ENCODE data around the gene BPGM.

GRCh38 chr7:134654104-134654775 is 7.6 kb downstream of the BPGM start:
- TF ChIP-seq POLR2A (IDR thresholded peaks at IDR 0.05) (no peak), CTCF (IDR thresholded peaks at IDR 0.05) (no peak)

Data from heart left ventricle (tissue), 13 donors.